Measurements from ENCODE around the gene POU2AF1.

POU2AF1 gene

DNA sequence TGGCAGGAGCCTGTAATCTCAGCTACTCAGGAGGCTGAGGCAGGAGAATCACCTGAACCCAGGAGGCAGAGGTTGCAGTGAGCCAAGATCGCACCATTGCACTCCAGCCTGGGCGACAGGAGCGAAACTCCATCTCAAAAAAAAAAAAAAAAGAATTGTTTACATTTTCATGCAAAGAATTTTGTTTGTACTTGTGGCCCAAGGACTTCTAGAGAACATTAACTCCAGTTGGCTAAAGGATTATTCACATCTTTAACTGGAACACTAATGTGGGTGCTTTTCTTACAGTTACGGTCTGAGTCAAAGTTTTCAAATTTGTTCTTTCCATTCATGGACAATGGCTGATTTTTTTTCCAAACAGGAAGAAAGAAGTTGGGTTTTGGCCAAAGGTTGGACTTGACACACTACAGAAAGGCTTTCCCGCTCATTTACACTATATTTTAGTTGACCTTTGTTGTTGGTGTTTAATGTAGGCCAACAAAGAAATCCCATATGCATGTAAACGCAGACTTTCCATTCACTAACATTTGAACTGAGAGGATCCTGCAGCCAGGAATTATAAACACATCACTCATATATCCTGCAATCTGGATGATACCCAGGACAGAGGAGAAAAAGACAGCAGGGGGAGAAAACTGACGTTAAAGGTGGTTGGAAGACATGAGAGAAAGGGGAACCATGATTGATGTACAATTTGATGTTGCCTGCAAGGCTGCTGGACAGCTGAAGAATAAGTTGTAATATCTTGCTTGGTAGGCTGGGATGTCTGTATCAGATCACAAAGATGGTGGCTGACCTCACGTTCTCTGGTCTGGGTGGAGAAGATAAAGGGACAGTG, 13.1 kb downstream of the POU2AF1 start:
- no peak overlapping the region for H3K27ac ChIP-seq
- TF ChIP-seq, protein P1, sequence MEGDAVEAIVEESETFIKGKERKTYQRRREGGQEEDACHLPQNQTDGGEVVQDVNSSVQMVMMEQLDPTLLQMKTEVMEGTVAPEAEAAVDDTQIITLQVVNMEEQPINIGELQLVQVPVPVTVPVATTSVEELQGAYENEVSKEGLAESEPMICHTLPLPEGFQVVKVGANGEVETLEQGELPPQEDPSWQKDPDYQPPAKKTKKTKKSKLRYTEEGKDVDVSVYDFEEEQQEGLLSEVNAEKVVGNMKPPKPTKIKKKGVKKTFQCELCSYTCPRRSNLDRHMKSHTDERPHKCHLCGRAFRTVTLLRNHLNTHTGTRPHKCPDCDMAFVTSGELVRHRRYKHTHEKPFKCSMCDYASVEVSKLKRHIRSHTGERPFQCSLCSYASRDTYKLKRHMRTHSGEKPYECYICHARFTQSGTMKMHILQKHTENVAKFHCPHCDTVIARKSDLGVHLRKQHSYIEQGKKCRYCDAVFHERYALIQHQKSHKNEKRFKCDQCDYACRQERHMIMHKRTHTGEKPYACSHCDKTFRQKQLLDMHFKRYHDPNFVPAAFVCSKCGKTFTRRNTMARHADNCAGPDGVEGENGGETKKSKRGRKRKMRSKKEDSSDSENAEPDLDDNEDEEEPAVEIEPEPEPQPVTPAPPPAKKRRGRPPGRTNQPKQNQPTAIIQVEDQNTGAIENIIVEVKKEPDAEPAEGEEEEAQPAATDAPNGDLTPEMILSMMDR (conservative IDR thresholded peaks at IDR 0.05): no peak

DNA sequence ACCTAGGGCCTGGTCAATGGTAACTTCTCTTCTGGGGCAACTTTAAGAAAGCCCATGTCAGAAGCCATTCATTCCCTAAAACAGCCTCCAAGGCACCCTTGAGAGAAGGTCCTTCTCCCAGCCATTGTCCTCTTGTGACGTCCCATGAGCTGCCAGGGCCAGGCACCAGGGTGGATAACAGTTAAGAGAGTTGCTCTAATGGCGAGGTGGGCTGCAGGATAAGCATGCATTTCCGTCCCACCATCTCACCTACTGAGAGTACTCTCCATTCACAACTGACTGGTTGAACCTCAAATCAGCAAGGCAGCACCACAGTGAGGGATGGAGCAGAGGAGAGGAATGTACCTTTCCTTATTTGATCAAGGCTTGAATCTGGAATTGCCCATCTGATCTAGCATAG, 14.6 kb downstream of the POU2AF1 start:
- H3K27ac ChIP-seq: no peak overlapping the region
- TF ChIP-seq, protein P1 (conservative IDR thresholded peaks at IDR 0.05): no peak

DNA sequence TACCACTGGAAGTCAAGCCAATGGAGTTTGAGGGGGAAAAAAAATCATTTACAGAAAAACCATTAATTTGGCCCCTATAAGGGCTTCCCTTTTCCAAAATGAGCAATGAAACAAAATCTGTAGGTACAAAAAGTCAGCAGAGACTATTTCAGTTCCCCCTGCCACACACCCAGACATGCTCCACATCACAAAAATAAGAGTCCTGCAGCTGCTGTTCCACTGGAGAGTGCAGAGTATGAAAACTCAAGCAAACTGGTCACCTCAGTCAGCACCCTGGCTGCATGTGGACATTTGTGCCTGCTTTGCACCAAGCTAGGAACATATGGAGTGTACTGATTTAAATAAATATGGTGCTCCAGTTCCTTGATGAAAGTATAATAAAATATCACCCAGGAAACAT, 15.1 kb downstream of the POU2AF1 start:
- TF ChIP-seq, protein P1 (conservative IDR thresholded peaks at IDR 0.05): no peak
- no peak overlapping the region for H3K27ac ChIP-seq

DNA sequence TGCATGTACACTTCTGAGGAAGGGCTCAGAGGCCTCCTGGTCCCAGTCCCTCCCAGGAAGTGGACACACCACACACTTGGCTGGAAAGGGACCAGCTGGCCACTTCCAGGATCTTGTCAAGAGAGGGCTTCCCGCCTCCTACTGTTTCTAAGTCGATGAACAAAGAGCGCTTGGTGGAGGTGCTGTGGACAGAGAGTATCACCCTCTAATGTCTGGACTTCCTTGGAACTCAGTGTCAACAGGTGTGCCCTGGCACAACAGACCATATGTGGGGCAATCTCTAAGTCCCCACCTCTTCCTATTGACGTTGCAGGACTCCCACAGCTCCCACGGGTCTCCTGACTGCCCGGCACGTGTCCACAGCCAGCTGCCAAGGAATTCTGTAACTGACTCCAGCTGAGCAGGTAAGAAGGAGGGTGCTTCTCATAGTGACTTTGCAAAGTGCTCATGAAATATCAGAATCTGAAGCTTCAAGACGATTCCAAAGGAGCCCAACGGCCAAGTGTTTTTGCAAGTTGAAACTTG, 16.1 kb downstream of the POU2AF1 start:
- TF ChIP-seq, protein P1 (conservative IDR thresholded peaks at IDR 0.05): no peak
- no peak overlapping the region for H3K27ac ChIP-seq

DNA sequence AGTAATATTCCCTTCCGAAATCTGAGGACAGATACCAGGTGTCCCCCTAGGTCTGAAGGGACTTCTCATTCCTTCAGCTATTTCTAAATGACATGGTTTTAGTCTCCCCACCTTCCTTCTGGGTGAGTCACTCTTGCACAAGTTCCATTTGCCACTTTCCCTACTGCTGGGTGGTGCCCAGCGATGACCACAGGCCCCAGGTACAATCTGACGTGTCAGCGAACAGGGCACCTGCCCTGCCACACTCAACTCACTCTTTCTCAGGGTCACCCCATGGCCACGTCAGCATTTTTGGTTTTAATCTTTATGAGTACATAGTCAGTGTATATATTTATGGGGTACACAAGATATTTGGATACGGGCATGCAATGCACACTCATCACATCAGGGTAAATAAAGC, 17.2 kb downstream of the POU2AF1 start:
- TF ChIP-seq, protein P1 (conservative IDR thresholded peaks at IDR 0.05): no peak
- H3K27ac ChIP-seq: no peak overlapping the region

DNA sequence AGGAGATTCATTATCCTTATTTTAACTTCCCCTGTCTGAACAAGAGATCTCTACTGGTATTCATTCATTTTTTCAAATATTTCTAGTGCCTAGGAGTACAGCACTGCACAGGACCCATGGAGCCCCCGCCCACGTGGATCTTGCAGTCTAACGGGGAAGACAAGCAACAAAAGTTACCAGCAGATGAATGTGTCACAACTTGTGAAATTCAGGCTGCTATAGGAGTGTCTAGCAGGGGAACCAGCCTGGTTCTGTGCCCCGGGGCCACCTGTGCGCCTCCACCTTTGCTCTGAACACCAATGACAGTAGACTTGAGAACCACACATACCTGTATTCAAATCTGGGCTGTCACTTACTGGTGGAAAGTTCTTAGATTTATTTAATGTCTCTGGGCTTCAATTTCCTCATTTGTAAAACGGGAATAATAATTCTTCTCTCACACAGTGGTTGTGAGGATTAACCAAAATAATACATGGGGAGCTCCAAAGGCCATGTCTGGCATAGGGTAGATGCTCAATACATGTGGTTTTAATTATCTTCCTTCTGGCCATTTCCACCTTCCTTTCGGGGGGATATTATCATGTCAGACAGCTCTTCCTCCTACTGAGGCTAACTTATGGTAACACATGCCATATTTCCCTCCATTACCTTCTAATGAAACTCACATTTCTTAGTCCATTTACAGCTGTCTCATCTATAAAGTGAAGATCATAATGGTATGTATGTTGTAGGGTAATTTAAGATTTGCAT, 17.8 kb downstream of the POU2AF1 start:
- H3K27ac ChIP-seq: no peak overlapping the region
- TF ChIP-seq, protein P1 (conservative IDR thresholded peaks at IDR 0.05): no peak

All from VCaP (cell line).